H1 (cell line): ENCODE results near the gene TMEM209. TPM values are rescaled to one million over a fixed set of nuclear protein-coding genes. Genes with fewer than 3 reads are reported as not detected.
A peak's percentile ranks its signal among the peaks of the same experiment; 100 is the strongest.

Experiments used
- CTCF ChIA-PET: fragments of 300-600 bp; sonication (Branson Sonifier 250); formaldehyde crosslinking; loops from one replicate; lab custom pipeline; 2021; ENCODE audit not compliant: partially characterized antibody; lab: Charles Lee
- POLR2A ChIA-PET: fragments of 300-600 bp; sonication (Branson Sonifier 250); formaldehyde crosslinking; loops from one replicate; lab custom pipeline; 2021; ENCODE audit warnings: inconsistent platforms; ENCODE audit not compliant: partially characterized antibody; lab: Charles Lee
- DNase-seq, 2 experiments: peaks; one replicate each; pipeline versions ENCODE4 v3.0.0 to v3.0.0-alpha.2; 2010 to 2022; ENCODE audit warnings: low spot score in 2 of 2, low read depth in 1 of 2, mixed read lengths in 1 of 2
- FAIRE-seq: peaks from 2 replicates; lab custom pipeline; 2011; peaks lifted over from hg19 to GRCh38; lab: Jason Lieb, UNC
- H2AFZ ChIP-seq: 2 replicates; pipeline ENCODE4 v1.8.1; 2012; ENCODE audit warnings: low read length, inconsistent platforms
- H2AK5ac ChIP-seq: 2 replicates; pipeline ENCODE4 v1.6.1; 2013; ENCODE audit warnings: low read depth, low read length
- H2BK120ac ChIP-seq: replicated peaks from 2 replicates; pipeline ENCODE3; 2013; ENCODE audit warnings: low read depth, low read length, inconsistent platforms
- H2BK12ac ChIP-seq: 2 replicates; pipeline ENCODE4 v1.6.1; 2013; ENCODE audit warnings: low read depth, low read length
- H2BK15ac ChIP-seq: 2 replicates; pipeline ENCODE4 v1.6.1; 2013; ENCODE audit warnings: low read length
- H2BK20ac ChIP-seq: 2 replicates; pipeline ENCODE4 v1.6.1; 2013; ENCODE audit warnings: low read length
- H2BK5ac ChIP-seq: 2 replicates; pipeline ENCODE4 v1.6.1; 2013; ENCODE audit warnings: low read depth, low read length
- H3K14ac ChIP-seq: 2 replicates; pipeline ENCODE4 v1.6.1; 2013; ENCODE audit warnings: inconsistent platforms; ENCODE audit not compliant: insufficient read length
- H3K18ac ChIP-seq: 2 replicates; pipeline ENCODE4 v1.6.1; 2013; ENCODE audit warnings: low read length; ENCODE audit errors: extremely low read depth
- H3K23ac ChIP-seq: 2 replicates; pipeline ENCODE4 v1.6.1; 2013; ENCODE audit warnings: inconsistent platforms; ENCODE audit not compliant: insufficient read length
- H3K23me2 ChIP-seq: 2 replicates; pipeline ENCODE4 v1.6.1; 2013; ENCODE audit warnings: low read depth, low read length
- H3K27ac ChIP-seq: 2 replicates; pipeline ENCODE4 v1.6.1; 2011; ENCODE audit warnings: low read depth, low read length, inconsistent platforms
- H3K27me3 ChIP-seq, 4 experiments: replicated peaks in 1 of 4; 1 replicate in 1 of 4; 2 replicates in 3 of 4; pipeline versions ENCODE4 v1.6.1 to v1.8.1; 2011 to 2013; ENCODE audit warnings: low read length in 3 of 4, mild to moderate bottlenecking in 3 of 4, inconsistent platforms in 2 of 4, mixed read lengths in 2 of 4, moderate library complexity in 1 of 4; ENCODE audit not compliant: control insufficient read depth in 3 of 4, insufficient read depth in 3 of 4; ENCODE audit errors: extremely low read depth in 1 of 4
- H3K36me3 ChIP-seq, 4 experiments: 2 replicates each; pipeline versions ENCODE4 v1.6.1 to v1.8.1; 2011 to 2013; ENCODE audit warnings: mild to moderate bottlenecking in 4 of 4, low read length in 3 of 4, moderate library complexity in 2 of 4, control low read depth in 1 of 4, inconsistent platforms in 1 of 4; ENCODE audit not compliant: insufficient read depth in 4 of 4, control insufficient read depth in 2 of 4
- H3K4ac ChIP-seq: replicated peaks from 2 replicates; pipeline ENCODE3; 2013; ENCODE audit warnings: low read length, low read depth, mixed read lengths, inconsistent platforms; ENCODE audit not compliant: insufficient read length
- H3K4me1 ChIP-seq, 4 experiments: replicated peaks in 1 of 4; 1 replicate in 1 of 4; 2 replicates in 3 of 4; pipeline versions ENCODE4 v1.6.1 to v1.8.1; 2011 to 2013; ENCODE audit warnings: low read length in 3 of 4, inconsistent platforms in 2 of 4, mixed read lengths in 1 of 4; ENCODE audit not compliant: insufficient read depth in 4 of 4, control insufficient read depth in 3 of 4
- H3K4me2 ChIP-seq, 2 experiments: 2 replicates each; pipeline versions ENCODE4 v1.6.1 to v1.8.1; 2011 to 2013; ENCODE audit warnings: low read depth in 2 of 2, low read length in 2 of 2, control low read depth in 1 of 2, inconsistent platforms in 1 of 2, mild to moderate bottlenecking in 1 of 2; ENCODE audit not compliant: insufficient read depth in 1 of 2
- H3K4me3 ChIP-seq, 4 experiments: fragments of 200-600, 300-600 bp in 1 of 4; sonication (generic), shearing (Covaris generic), sonication (Bioruptor Twin) in 1 of 4; 2 replicates each; pipeline versions ENCODE4 v1.5.1 to v1.8.1; 2011 to 2016; ENCODE audit warnings: low read length in 4 of 4, low read depth in 3 of 4, control low read depth in 2 of 4, inconsistent platforms in 2 of 4, mild to moderate bottlenecking in 2 of 4, mixed read lengths in 1 of 4, moderate library complexity in 1 of 4; ENCODE audit not compliant: insufficient read depth in 2 of 4; ENCODE audit errors: extremely low read depth in 1 of 4
- H3K56ac ChIP-seq: replicated peaks from 2 replicates; pipeline ENCODE3; 2013; ENCODE audit warnings: low read depth, mild to moderate bottlenecking, mixed read lengths, low read length, inconsistent platforms; ENCODE audit not compliant: insufficient read length
- H3K79me1 ChIP-seq: 2 replicates; pipeline ENCODE4 v1.6.1; 2013; ENCODE audit warnings: low read depth, low read length, control low read depth
- H3K79me2 ChIP-seq, 2 experiments: 2 replicates each; pipeline versions ENCODE4 v1.6.1 to v1.8.1; 2012 to 2013; ENCODE audit warnings: low read length in 2 of 2, mild to moderate bottlenecking in 2 of 2, inconsistent platforms in 1 of 2; ENCODE audit not compliant: insufficient read depth in 2 of 2, control insufficient read depth in 1 of 2
- H3K9ac ChIP-seq, 4 experiments: replicated peaks in 1 of 4; 1 replicate in 1 of 4; 2 replicates in 3 of 4; pipeline versions ENCODE4 v1.6.1 to v1.8.1; 2011 to 2013; ENCODE audit warnings: low read depth in 3 of 4, low read length in 3 of 4, control low read depth in 2 of 4, mild to moderate bottlenecking in 2 of 4, moderate library complexity in 2 of 4, inconsistent platforms in 1 of 4; ENCODE audit errors: extremely low read depth in 1 of 4
- H3K9me3 ChIP-seq, 2 experiments: 2 replicates each; pipeline versions ENCODE4 v1.6.1 to v1.8.1; 2012 to 2013; ENCODE audit warnings: mild to moderate bottlenecking in 2 of 2, moderate library complexity in 2 of 2, control low read depth in 1 of 2, inconsistent platforms in 1 of 2, low read depth in 1 of 2, low read length in 1 of 2, mixed read lengths in 1 of 2; ENCODE audit not compliant: insufficient read depth in 2 of 2
- H4K20me1 ChIP-seq, 2 experiments: replicated peaks in 1 of 2; 2 replicates each; pipeline versions ENCODE3 to v1.8.1; 2011 to 2013; ENCODE audit warnings: inconsistent platforms in 2 of 2, low read length in 2 of 2, mild to moderate bottlenecking in 1 of 2; ENCODE audit not compliant: insufficient read depth in 2 of 2, control insufficient read depth in 1 of 2
- H4K5ac ChIP-seq: 2 replicates; pipeline ENCODE4 v1.6.1; 2013; ENCODE audit warnings: low read length, low read depth, mixed read lengths, inconsistent platforms; ENCODE audit not compliant: insufficient read length
- H4K8ac ChIP-seq: 2 replicates; pipeline ENCODE4 v1.8.0; 2013; ENCODE audit warnings: mild to moderate bottlenecking, moderate library complexity, low read length, inconsistent platforms; ENCODE audit not compliant: insufficient read depth; ENCODE audit errors: extremely low read depth
- H4K91ac ChIP-seq: replicated peaks from 2 replicates; pipeline ENCODE3; 2013; ENCODE audit warnings: low read length, mixed read lengths, inconsistent platforms; ENCODE audit not compliant: insufficient read length
- BACH1 ChIP-seq: IDR thresholded peaks from 2 replicates; pipeline ENCODE4 v1.6.1; 2012; ENCODE audit warnings: low read length, improper control_type of control experiment
- BRCA1 ChIP-seq: IDR thresholded peaks from 2 replicates; pipeline ENCODE4 v1.6.1; 2012; ENCODE audit warnings: low read depth, low read length, improper control_type of control experiment
- CBX5 ChIP-seq: fragments of 300-800, 300-1000 bp; sonication (generic); IDR thresholded peaks from 2 replicates; pipeline ENCODE4 v1.7.1; 2016; ENCODE audit warnings: antibody characterized with exemption, low read length, low read depth
- CTBP2 ChIP-seq: IDR thresholded peaks from 2 replicates; pipeline ENCODE4 v1.7.0; 2011; ENCODE audit warnings: borderline replicate concordance, mild to moderate bottlenecking, moderate library complexity, mixed read lengths, low read length; ENCODE audit not compliant: insufficient read depth, insufficient read length
- JUN ChIP-seq: IDR thresholded peaks from 2 replicates; pipeline ENCODE4 v1.6.1; 2011; ENCODE audit warnings: low read depth, mild to moderate bottlenecking, improper control_type of control experiment, low read length
- TAF1 ChIP-seq: IDR thresholded peaks from 2 replicates; pipeline ENCODE4 v1.6.1; 2011; ENCODE audit warnings: mild to moderate bottlenecking, low read depth, low read length
- WGBS, 2 experiments: shearing (Covaris generic) in 1 of 2; methylation state at CpG; one replicate each; pipeline versions ENCODE4 v1.1.6 to v1.1.7; 2013 to 2015; ENCODE audit warnings: low lambda C conversion rate in 2 of 2, mixed read lengths in 2 of 2, inconsistent platforms in 1 of 2, low coverage in 1 of 2, missing lambda C conversion rate in 1 of 2; ENCODE audit not compliant: insufficient replicate concordance in 2 of 2, insufficient coverage in 1 of 2, insufficient read length in 1 of 2; ENCODE audit errors: extremely low coverage in 1 of 2, missing lambda C conversion rate in 1 of 2; 5-methylcytosine and 5-hydroxymethylcytosine counted together
- polyA plus RNA-seq, 7 experiments: library from polyadenylated mRNA; depleted of rRNA in 3 of 7; stranded (reverse) in 5 of 7; unstranded in 2 of 7; fragments of >200 nt in 5 of 7; fragments of 200-250 nt in 2 of 7; gene quantifications; 1 replicate in 5 of 7; 2 replicates in 1 of 7; 4 replicates in 1 of 7; pipeline versions ENCODE4 v1.2.1 to v1.2.3, GENCODE V29; 2011 to 2013; ENCODE audit warnings: missing spikeins in 2 of 7, mixed read lengths in 2 of 7
- total RNA-seq: library from RNA; stranded (reverse); fragmentation: NEBNext Ultra II Directional; extraction: Animal tissue kit (Norgen Biotek cat#: 25700); gene quantifications from 2 replicates; pipeline ENCODE4 v1.2.1, GENCODE V29; 2021
- TF ChIP-seq, protein P1 (sequence below), 3 experiments: IDR thresholded peaks; 1 replicate in 2 of 3; 2 replicates in 1 of 3; pipeline versions ENCODE4 v1.5.1 to v1.6.1; 2011; ENCODE audit warnings: low read length in 3 of 3, mild to moderate bottlenecking in 3 of 3, inconsistent platforms in 2 of 3, low read depth in 1 of 3, moderate library complexity in 1 of 3; ENCODE audit not compliant: insufficient read depth in 1 of 3; ENCODE audit errors: control extremely low read depth in 1 of 3
- TF ChIP-seq, protein P2 (sequence below): IDR thresholded peaks from 2 replicates; pipeline ENCODE4 v1.6.1; 2011; ENCODE audit warnings: low read depth, mild to moderate bottlenecking, low read length; ENCODE audit not compliant: insufficient read depth

Gene TMEM209
- total and polyA plus RNA-seq, 2 of the 8 experiments (the other 6 are each of a cell fraction or from before 2014, with no cell fraction given): 28.5 to 30.5 TPM

DNA sequence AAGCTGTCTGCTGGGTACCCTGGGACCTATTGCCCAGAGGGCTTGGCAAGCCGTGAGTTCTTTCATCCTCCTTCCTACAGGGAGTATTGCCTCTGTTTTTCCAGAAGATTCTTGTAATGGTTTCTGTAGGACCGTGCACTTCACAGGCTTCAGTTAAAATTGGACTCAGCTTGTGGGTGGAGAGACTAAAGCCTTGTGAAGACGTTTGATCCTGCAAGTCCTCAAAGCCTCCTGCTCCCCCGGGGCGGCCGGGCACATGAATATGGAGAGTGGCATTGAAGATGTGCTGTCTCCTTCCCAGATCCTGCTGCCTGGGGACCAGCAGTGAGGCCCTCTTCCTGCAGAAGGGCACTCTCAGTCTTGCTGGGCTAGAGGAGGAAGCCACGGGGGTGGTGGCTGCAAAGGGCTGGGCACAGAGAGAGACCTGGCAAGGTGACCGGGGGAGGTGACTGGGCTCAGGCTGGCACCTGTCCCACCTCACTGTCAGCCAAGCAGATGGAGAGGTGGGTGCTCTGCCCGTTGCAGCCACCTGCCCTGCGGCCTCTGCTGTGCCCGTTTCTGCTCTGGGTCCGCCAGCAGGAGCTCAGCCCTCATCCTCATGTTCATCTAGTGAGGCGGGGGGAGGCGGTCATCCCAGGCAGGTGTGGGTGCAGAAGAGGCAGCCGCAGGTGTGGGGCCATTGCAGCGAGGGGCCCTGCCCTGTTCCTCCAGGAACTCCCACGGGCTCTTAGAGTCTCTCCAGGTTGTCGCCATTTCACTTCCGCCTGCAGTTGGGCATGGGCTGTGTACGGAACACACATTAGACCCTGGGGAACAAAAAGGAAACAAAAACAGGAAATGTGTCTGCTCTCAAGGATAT is 55.7 kb downstream of the TMEM209 start:
- ChIA-PET CTCF (interaction anchor here (0.8 to 1.6 kb wide), 3 partner anchors 14 to 86 kb away, joined by 3 to 4 read pairs (median 3); no protein-coding TSS in a partner anchor), POLR2A (interaction anchor here (1.0 to 1.5 kb wide), 3 partner anchors 9 to 56 kb away, joined by 3 to 4 read pairs (median 3); partner anchors contain the start of gene TMEM209)
- Histone ChIP-seq H3K27ac (no peak overlapping the region), H3K23me2 (peaks cover 12% of the 10 kb centered on the region; the same call in 1 of the 2 replicates), H3K79me1 (no peaks in the 10 kb centered on the region), H3K56ac (no peak overlapping the region), H3K79me2 (no peaks in the 10 kb centered on the region), H3K27me3 (no peaks in the 10 kb centered on the region; a peak in 1 of 7 replicates), H3K36me3 (no peaks in the 10 kb centered on the region; a peak in 1 of 8 replicates), H4K20me1 (peaks cover 0 to 11% of the 10 kb centered on the region in 2 experiments), H2BK20ac (0 out of 2 replicates have a peak overlapping the region, but pooled peaks have one; percentile 43), H2AK5ac (no peak overlapping the region), H2BK5ac (no peak overlapping the region), H3K23ac (no peak overlapping the region), H3K4me2 (no peak overlapping the region), H4K5ac (no peak overlapping the region), H3K4ac (no peak overlapping the region), H3K14ac (no peak overlapping the region), H3K18ac (peak overlapping the region; percentile 32; the same call in 1 of the 2 replicates), H4K91ac (no peak overlapping the region), H2BK120ac (no peak overlapping the region), H3K9me3 (no peaks in the 10 kb centered on the region), H2AFZ (no peak overlapping the region), H3K9ac (no peak overlapping the region), H4K8ac (peak overlapping the region; percentile 79; the same call in 1 of the 2 replicates), H2BK15ac (no peak overlapping the region), H3K4me1 (peaks cover 0 to 4% (median under 1%) of the 10 kb centered on the region in 4 experiments; a peak in 4 of 7 replicates), H3K4me3 (no peak overlapping the region), H2BK12ac (no peak overlapping the region)
- WGBS, 2 experiments: 90% methylated on average over 20 of the region's 20 CpGs; no CpG with 5 or more reads in 1 of the 2 experiments
- peak in 1 of 2 experiments; percentile 47 for DNase-seq
- no peak for FAIRE-seq
- no peak for TF ChIP-seq BRCA1
- TF ChIP-seq, protein P1, sequence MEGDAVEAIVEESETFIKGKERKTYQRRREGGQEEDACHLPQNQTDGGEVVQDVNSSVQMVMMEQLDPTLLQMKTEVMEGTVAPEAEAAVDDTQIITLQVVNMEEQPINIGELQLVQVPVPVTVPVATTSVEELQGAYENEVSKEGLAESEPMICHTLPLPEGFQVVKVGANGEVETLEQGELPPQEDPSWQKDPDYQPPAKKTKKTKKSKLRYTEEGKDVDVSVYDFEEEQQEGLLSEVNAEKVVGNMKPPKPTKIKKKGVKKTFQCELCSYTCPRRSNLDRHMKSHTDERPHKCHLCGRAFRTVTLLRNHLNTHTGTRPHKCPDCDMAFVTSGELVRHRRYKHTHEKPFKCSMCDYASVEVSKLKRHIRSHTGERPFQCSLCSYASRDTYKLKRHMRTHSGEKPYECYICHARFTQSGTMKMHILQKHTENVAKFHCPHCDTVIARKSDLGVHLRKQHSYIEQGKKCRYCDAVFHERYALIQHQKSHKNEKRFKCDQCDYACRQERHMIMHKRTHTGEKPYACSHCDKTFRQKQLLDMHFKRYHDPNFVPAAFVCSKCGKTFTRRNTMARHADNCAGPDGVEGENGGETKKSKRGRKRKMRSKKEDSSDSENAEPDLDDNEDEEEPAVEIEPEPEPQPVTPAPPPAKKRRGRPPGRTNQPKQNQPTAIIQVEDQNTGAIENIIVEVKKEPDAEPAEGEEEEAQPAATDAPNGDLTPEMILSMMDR (IDR thresholded peaks at IDR 0.05; ENCODE audit: control extremely low read depth in 1 of 3, insufficient read depth in 1 of 3, low read depth in 1 of 3, low read length in 3 of 3): no peak
- no peak for TF ChIP-seq CBX5
- TF ChIP-seq CTBP2: no peak
- TF ChIP-seq, protein P2, sequence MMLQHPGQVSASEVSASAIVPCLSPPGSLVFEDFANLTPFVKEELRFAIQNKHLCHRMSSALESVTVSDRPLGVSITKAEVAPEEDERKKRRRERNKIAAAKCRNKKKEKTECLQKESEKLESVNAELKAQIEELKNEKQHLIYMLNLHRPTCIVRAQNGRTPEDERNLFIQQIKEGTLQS: no peak
- TF ChIP-seq TAF1: no peak
- TF ChIP-seq JUN: no peak
- no peak for TF ChIP-seq BACH1
